ENCODE data around the gene TEX38. TPM values are rescaled to one million over a fixed set of nuclear protein-coding genes. Genes with fewer than 3 reads are reported as not detected.
A peak's percentile ranks its signal among the peaks of the same experiment; 100 is the strongest.

TEX38 gene
- total and polyA plus RNA-seq, 2 of the 13 experiments (the other 11 are each of a cell fraction or from before 2014, with no cell fraction given): 0.18 TPM; not detected in 1

DNA sequence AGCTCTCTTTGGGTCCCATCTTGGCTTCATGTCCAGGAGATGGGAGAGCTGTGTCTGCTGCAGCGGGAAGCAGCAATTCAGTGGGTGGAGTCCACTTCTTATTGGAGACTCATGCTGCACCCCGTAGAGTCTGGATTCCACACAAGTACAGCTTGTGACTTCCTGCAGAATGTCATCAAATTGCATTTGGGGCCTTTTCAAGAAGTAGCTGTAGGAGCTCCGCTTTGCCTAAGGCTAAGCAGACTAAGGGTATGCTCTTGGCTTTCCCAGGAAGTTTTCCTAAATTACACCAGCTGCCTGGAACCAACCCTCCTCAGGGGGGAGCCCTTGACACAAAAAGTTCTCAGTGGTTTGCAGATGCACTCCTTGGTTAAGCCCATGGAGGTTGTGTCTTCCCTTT lies 49.3 kb upstream of the TEX38 start:
- intact Hi-C loops (cut with micrococcal nuclease; ENCODE audit: unreplicated experiment) (loop anchor here (1.0 kb wide), 1 partner anchor 103 kb away; no protein-coding TSS in a partner anchor), in situ Hi-C loops (cut with HindIII; ENCODE audit: extremely low pct_ligation_motif_present, low pct_unique_long_range_greater_than_20kb) (no loop called here)
- Histone ChIP-seq H3K27ac (ENCODE audit: extremely low read length, insufficient read depth, low read length) (no peak overlapping the region), H3K79me2 (ENCODE audit: insufficient read depth, low read length) (no peaks in the 10 kb centered on the region), H3K9me3 (ENCODE audit: low read length) (no peaks in the 10 kb centered on the region), H3K4me1 (ENCODE audit: insufficient read depth, low read length) (peaks cover 38% of the 10 kb centered on the region), H3K27me3 (ENCODE audit: control insufficient read depth in 1 of 2, insufficient read depth in 2 of 2, low read length in 2 of 2) (no peaks in the 10 kb centered on the region; a peak in 1 of 5 replicates), H3K9ac (ENCODE audit: insufficient read depth, low read depth, low read length) (no peak overlapping the region), H3K4me2 (ENCODE audit: low read depth, low read length) (no peak overlapping the region), H3K4me3 (replicated peaks in 1 of 3; ENCODE audit: insufficient read depth in 1 of 3, low read depth in 2 of 3, low read length in 3 of 3) (no peak overlapping the region), H2AFZ (ENCODE audit: low read length) (no peak overlapping the region), H3K36me3 (replicated peaks in 1 of 2; ENCODE audit: control insufficient read depth in 1 of 2, insufficient read depth in 2 of 2, low read length in 2 of 2) (no peaks in the 10 kb centered on the region), H4K20me1 (ENCODE audit: insufficient read depth, low read length) (no peaks in the 10 kb centered on the region)
- no TSS peak for BruUV-seq (replicated peaks)
- TF ChIP-seq CTCF (CRISPR knock-in tag; IDR thresholded peaks at IDR 0.05): peak; percentile 59
- TF ChIP-seq DBP (CRISPR knock-in tag; IDR thresholded peaks at IDR 0.05; ENCODE audit: not compliant biosample characterization): no peak
- peak; percentile 56 for TF ChIP-seq STAG1 (CRISPR knock-in tag; IDR thresholded peaks at IDR 0.05)
- POLR2A ChIA-PET: interaction anchor here (2.0 kb wide), 1 partner anchor 18 kb away, joined by 9 read pairs; the partner anchor contains the start of gene MKNK1
- ATAC-seq (peak; percentile 56), FAIRE-seq (peak; percentile 56), DNase-seq (ENCODE audit: low spot score) (peak; percentile 31)
- CTCF ChIA-PET (ENCODE audit: low intra/inter-chr PET ratio, low total read pairs): interaction anchor here (0.7 to 1.5 kb wide), 2 partner anchors 103 to 369 kb away, joined by 3 to 9 read pairs; no protein-coding TSS in a partner anchor
- 43% methylated on average over 2 of the region's 3 CpGs for WGBS (ENCODE audit: low lambda C conversion rate)
